HFFc6 (cell line): ENCODE results near the gene CRISPLD2. TPM values are rescaled to one million over a fixed set of nuclear protein-coding genes. Genes with fewer than 3 reads are reported as not detected.

Experiments used
- DNase-seq: peaks from one replicate; pipeline ENCODE4 v3.0.0-alpha.2; 2018
- H3K27ac Mint-ChIP-seq: 2 replicates; pipeline ENCODE4 v1.8.0; 2020; ENCODE audit warnings: mild to moderate bottlenecking, mixed read lengths
- H3K27me3 Mint-ChIP-seq: 2 replicates; pipeline ENCODE4 v1.8.0; 2021; ENCODE audit warnings: mild to moderate bottlenecking, moderate library complexity, mixed read lengths; ENCODE audit not compliant: insufficient read depth
- H3K36me3 Mint-ChIP-seq: 2 replicates; pipeline ENCODE4 v1.8.0; 2021; ENCODE audit warnings: low read depth, mixed read lengths
- H3K4me1 Mint-ChIP-seq: 2 replicates; pipeline ENCODE4 v1.8.0; 2020; ENCODE audit warnings: low read depth, mixed read lengths
- H3K4me3 Mint-ChIP-seq: 2 replicates; pipeline ENCODE4 v1.8.0; 2020; ENCODE audit warnings: mild to moderate bottlenecking, moderate library complexity, mixed read lengths
- H3K9me3 Mint-ChIP-seq: 2 replicates; pipeline ENCODE4 v1.8.0; 2020; ENCODE audit warnings: mild to moderate bottlenecking, mixed read lengths
- CTCF ChIP-seq: fragments of 200-600 bp; sonication (generic); IDR thresholded peaks from 2 replicates; pipeline ENCODE4 v1.5.0; 2021; ENCODE audit warnings: antibody characterized with exemption, mild to moderate bottlenecking
- total RNA-seq, 6 experiments: library from RNA; stranded (reverse); fragmentation: NEBNext Ultra II Directional; extraction: Animal tissue kit (Norgen Biotek cat#: 25700); gene quantifications; 2 replicates in 1 of 6; 3 replicates in 5 of 6; pipeline ENCODE4 v1.2.3, GENCODE V29; 2021

The CRISPLD2 gene
- total RNA-seq, 6 experiments from 2014 or later = 12.2 to 15.5 (median 13.6) TPM

- no peak overlapping the region for H3K4me3 Mint-ChIP-seq
- no peak overlapping the region for H3K27ac Mint-ChIP-seq
- peaks cover 28% of the 10 kb centered on the region for H3K27me3 Mint-ChIP-seq
Measured at GRCh38 chr16:84913315-84913714, 93.5 kb downstream of the CRISPLD2 start.

GRCh38 chr16:84914273-84914672 is 94.5 kb downstream of the CRISPLD2 start:
- H3K9me3 Mint-ChIP-seq = no peaks in the 10 kb centered on the region
- no peak for TF ChIP-seq CTCF
- no peak overlapping the region for H3K4me3 Mint-ChIP-seq
- DNase-seq = no peak
- no peak overlapping the region for H3K27ac Mint-ChIP-seq
- no peaks in the 10 kb centered on the region for H3K36me3 Mint-ChIP-seq
- peaks cover 1% of the 10 kb centered on the region; the same call in 1 of the 2 replicates for H3K4me1 Mint-ChIP-seq
- peaks cover 32% of the 10 kb centered on the region for H3K27me3 Mint-ChIP-seq

More at GRCh38 chr16:84913315-84913714, 93.5 kb downstream of the CRISPLD2 start:
- no peak for TF ChIP-seq CTCF
- no peak for DNase-seq
- Mint-ChIP-seq H3K9me3 (no peaks in the 10 kb centered on the region), H3K4me1 (no peaks in the 10 kb centered on the region), H3K36me3 (no peaks in the 10 kb centered on the region)

- Mint-ChIP-seq H3K4me1 (peaks cover 8% of the 10 kb centered on the region; the same call in 1 of the 2 replicates), H3K9me3 (no peaks in the 10 kb centered on the region), H3K36me3 (no peaks in the 10 kb centered on the region), H3K4me3 (no peak overlapping the region), H3K27ac (no peak overlapping the region), H3K27me3 (peaks cover 31% of the 10 kb centered on the region)
- TF ChIP-seq CTCF = no peak
- no peak for DNase-seq
Measured at GRCh38 chr16:84916178-84916577, 96.4 kb downstream of the CRISPLD2 start.

- no peaks in the 10 kb centered on the region for H3K36me3 Mint-ChIP-seq
Measured at GRCh38 chr16:84916850-84917249, 97.1 kb downstream of the CRISPLD2 start.

GRCh38 chr16:84917492-84917891 is 97.7 kb downstream of the CRISPLD2 start:
- no peak for TF ChIP-seq CTCF
- DNase-seq = no peak
- no peaks in the 10 kb centered on the region for H3K9me3 Mint-ChIP-seq
- H3K27ac Mint-ChIP-seq = no peak overlapping the region
- peaks cover 8% of the 10 kb centered on the region; the same call in 1 of the 2 replicates for H3K4me1 Mint-ChIP-seq
- H3K4me3 Mint-ChIP-seq = no peak overlapping the region
- peaks cover 29% of the 10 kb centered on the region for H3K27me3 Mint-ChIP-seq
- no peaks in the 10 kb centered on the region for H3K36me3 Mint-ChIP-seq

More at GRCh38 chr16:84916850-84917249, 97.1 kb downstream of the CRISPLD2 start:
- DNase-seq = no peak
- Mint-ChIP-seq H3K27me3 (peaks cover 31% of the 10 kb centered on the region), H3K27ac (no peak overlapping the region), H3K4me1 (peaks cover 8% of the 10 kb centered on the region; the same call in 1 of the 2 replicates), H3K4me3 (no peak overlapping the region), H3K9me3 (no peaks in the 10 kb centered on the region)
- TF ChIP-seq CTCF = no peak
